GM12878 (cell line): ENCODE measurements around the gene DYNLT2B. TPM values are rescaled to one million over a fixed set of nuclear protein-coding genes. Genes with fewer than 3 reads are reported as not detected.
"Not testable (repeated sequence)": the region's sequence is repeated elsewhere in the genome, so short reads cannot be mapped to it uniquely, and the experiment has no call there.

ENCODE experiments used
- ATAC-seq: fragments of 200-7000 bp; cut with Tn5 transposase; 3 replicates; pipeline ENCODE4 v1.9.1; 2020; ENCODE audit warnings: mild to moderate bottlenecking, moderate library complexity
- BruUV-seq: library from RNA; stranded (reverse); fragments of 400-500 nt; replicated peaks from 2 replicates; lab custom pipeline; 2021; lab: Mats Ljungman, UMichigan
- CTCF ChIA-PET: fragments of 300-600 bp; sonication (Branson Sonifier 250); formaldehyde crosslinking; extraction: SDS; loops from one replicate; lab custom pipeline; 2021; ENCODE audit warnings: inconsistent platforms; lab: Yijun Ruan, JAX
- POLR2A ChIA-PET: fragments of 350-600 bp; formaldehyde crosslinking; extraction: SDS; loops from one replicate; lab custom pipeline; 2021; ENCODE audit warnings: inconsistent platforms; lab: Charles Lee
- RAD21 ChIA-PET: fragments of 300-600 bp; sonication (Branson Sonifier 250); formaldehyde crosslinking; loops from one replicate; lab custom pipeline; 2023; ENCODE audit warnings: antibody characterized with exemption; ENCODE audit not compliant: unreplicated experiment; lab: Charles Lee
- SMC1A ChIA-PET: fragments of 300-600 bp; sonication (Branson Sonifier 250); formaldehyde crosslinking; loops from one replicate; lab custom pipeline; 2023; ENCODE audit not compliant: unreplicated experiment, uncharacterized antibody; lab: Charles Lee
- DNase-seq: peaks from one replicate; pipeline ENCODE4 v3.0.0-alpha.2; 2011; ENCODE audit warnings: low read depth, low spot score
- FAIRE-seq: peaks from 3 replicates; lab custom pipeline; 2011; peaks lifted over from hg19 to GRCh38; lab: Jason Lieb, UNC
- H2AFZ ChIP-seq: 2 replicates; pipeline ENCODE4 v1.6.0; 2011; ENCODE audit warnings: low read depth, low read length, control low read depth; ENCODE audit not compliant: control insufficient read depth
- H3K27ac ChIP-seq: 2 replicates; pipeline ENCODE4 v1.5.1; 2011; ENCODE audit warnings: control low read depth; ENCODE audit not compliant: control insufficient read depth, insufficient read depth
- H3K27me3 ChIP-seq, 2 experiments: replicated peaks in 1 of 2; 2 replicates each; pipeline versions ENCODE4 v1.6.0 to v1.6.1; 2011; ENCODE audit warnings: low read length in 1 of 2; ENCODE audit not compliant: control insufficient read depth in 2 of 2, insufficient read depth in 2 of 2
- H3K36me3 ChIP-seq, 2 experiments: 2 replicates each; pipeline ENCODE4 v1.5.1; 2011; ENCODE audit warnings: low read length in 1 of 2; ENCODE audit not compliant: control insufficient read depth in 2 of 2, insufficient read depth in 2 of 2
- H3K4me1 ChIP-seq: 2 replicates; pipeline ENCODE4 v1.6.1; 2011; ENCODE audit warnings: mild to moderate bottlenecking, low read length, moderate library complexity, mixed read lengths; ENCODE audit not compliant: control insufficient read depth, insufficient read depth
- H3K4me2 ChIP-seq: 2 replicates; pipeline ENCODE4 v1.6.0; 2011; ENCODE audit warnings: control low read depth; ENCODE audit not compliant: control insufficient read depth, insufficient read depth
- H3K4me3 ChIP-seq: fragments of 200-600 bp; sonication (generic); 2 replicates; pipeline ENCODE4 v1.5.1; 2016
- H3K79me2 ChIP-seq: 2 replicates; pipeline ENCODE4 v1.6.0; 2011; ENCODE audit warnings: low read length; ENCODE audit not compliant: control insufficient read depth, insufficient read depth
- H3K9ac ChIP-seq: 2 replicates; pipeline ENCODE4 v1.8.0; 2011; ENCODE audit warnings: low read length, control low read depth, mixed read lengths; ENCODE audit not compliant: control insufficient read depth, insufficient read depth
- H3K9me3 ChIP-seq: replicated peaks from 3 replicates; pipeline ENCODE4 v1.5.1; 2011; ENCODE audit warnings: mild to moderate bottlenecking, low read length; ENCODE audit not compliant: control insufficient read depth, insufficient read depth
- H4K20me1 ChIP-seq: 2 replicates; pipeline ENCODE4 v1.6.0; 2011; ENCODE audit not compliant: control insufficient read depth, insufficient read depth
- E2F8 ChIP-seq: fragments of 450-650 bp; IDR thresholded peaks from 2 replicates; pipeline ENCODE4 v1.6.1; 2018; ENCODE audit warnings: mild to moderate bottlenecking, low read depth, moderate library complexity; ENCODE audit not compliant: partially characterized antibody
- ZNF274 ChIP-seq: IDR thresholded peaks from one replicate; pipeline ENCODE4 v1.8.0; 2011; ENCODE audit not compliant: insufficient read length, insufficient read depth
- WGBS: methylation state at CpG from one replicate; pipeline ENCODE4 v1.1.6; 2016; ENCODE audit warnings: low lambda C conversion rate; ENCODE audit not compliant: insufficient replicate concordance, insufficient coverage; ENCODE audit errors: missing lambda C conversion rate; 5-methylcytosine and 5-hydroxymethylcytosine counted together
- in situ Hi-C: fragments of 300-500 bp; cut with MboI; formaldehyde crosslinking; loops from 9 replicates; pipeline ENCODE4 v1.14.3; 2018; ENCODE audit warnings: mixed read lengths
- intact Hi-C: fragments of 100-400 bp; cut with micrococcal nuclease; formaldehyde crosslinking; loops from one replicate; pipeline ENCODE4 v1.14.2; 2022; ENCODE audit not compliant: unreplicated experiment
- polyA plus RNA-seq, 11 experiments: library from polyadenylated mRNA; depleted of rRNA in 4 of 11; unstranded in 6 of 11; stranded (reverse) in 5 of 11; fragments of >200 nt; fragmentation: Nextera tagmentation in 4 of 11; fragmentation: Illumina TruSeq in 1 of 11; extraction: Ambion mirVana in 4 of 11; extraction: Trizol in 1 of 11; gene quantifications; 1 replicate in 1 of 11; 2 replicates in 10 of 11; pipeline versions ENCODE4 v1.2.1 to v1.2.3, GENCODE V29; 2011 to 2016; ENCODE audit warnings: inconsistent platforms in 2 of 11, missing spikeins in 2 of 11, low read depth in 1 of 11
- total RNA-seq, 4 experiments: library from RNA; depleted of rRNA in 3 of 4; stranded (reverse); fragments of >200 nt in 3 of 4; fragmentation: Illumina TruSeq in 1 of 4; extraction: Trizol in 1 of 4; gene quantifications; 2 replicates each; pipeline versions ENCODE4 v1.2.1 to v1.2.3, GENCODE V29; 2013 to 2021

The DYNLT2B gene
- total and polyA plus RNA-seq, 10 of the 15 experiments (the other 5 are each of a cell fraction or from before 2014, with no cell fraction given), result 8.6 to 89.7 (median 21.9) TPM

GRCh38 chr3:196320137-196320536 is 2.1 kb upstream of the DYNLT2B start:
- DNase-seq, result no peak
- 94% methylated on average over 3 of the region's 3 CpGs for WGBS
- H3K79me2 ChIP-seq, result peaks cover 17% of the 10 kb centered on the region
- no peak overlapping the region for H2AFZ ChIP-seq
- ATAC-seq, result no peak
- SMC1A ChIA-PET, result no interaction called here
- no peak overlapping the region for H3K27ac ChIP-seq
- no peak overlapping the region for H3K4me3 ChIP-seq
- no peak for TF ChIP-seq ZNF274
- no peak for TF ChIP-seq E2F8
- H3K4me2 ChIP-seq, result no peak overlapping the region
- FAIRE-seq, result no peak
- H4K20me1 ChIP-seq, result no peaks in the 10 kb centered on the region
- POLR2A ChIA-PET, result interaction anchor here (0.7 kb wide), 3 partner anchors 13 to 1846 kb away, joined by 3 to 6 read pairs (median 4); no protein-coding TSS in a partner anchor
- H3K9ac ChIP-seq, result no peak overlapping the region
- no peaks in the 10 kb centered on the region for H3K9me3 ChIP-seq
- no peaks in the 10 kb centered on the region for H3K27me3 ChIP-seq
- CTCF ChIA-PET, result interaction anchor here (0.6 to 3.1 kb wide), 3 partner anchors 35 to 325 kb away, joined by 3 to 11 read pairs (median 4); no protein-coding TSS in a partner anchor
- H3K4me1 ChIP-seq, result no peaks in the 10 kb centered on the region
- intact Hi-C loops, result no loop called here
- in situ Hi-C loops, result no loop called here
- TSS peak; percentile 78 for BruUV-seq
- RAD21 ChIA-PET, result interaction anchor here (0.6 kb wide), 1 partner anchor 44 kb away, joined by 3 read pairs; no protein-coding TSS in a partner anchor
- no peaks in the 10 kb centered on the region; a peak in 1 of 4 replicates for H3K36me3 ChIP-seq

GRCh38 chr3:196316799-196317686 is 997 bp downstream of the DYNLT2B start:
- BruUV-seq, H4K20me1 ChIP-seq, H3K27me3 ChIP-seq, H3K36me3 ChIP-seq, H3K9me3 ChIP-seq, FAIRE-seq, H3K4me1 ChIP-seq, in situ Hi-C loops, ATAC-seq, DNase-seq: not testable (repeated sequence)
- H2AFZ ChIP-seq, result peak overlapping the region; percentile 96
- ChIA-PET POLR2A (interaction anchor here (0.7 to 1.5 kb wide), 5 partner anchors 7 to 116 kb away, joined by 3 to 9 read pairs (median 5); partner anchors contain the start of gene UBXN7), SMC1A (interaction anchor here (0.6 to 2.9 kb wide), 9 partner anchors 18 to 95 kb away, joined by 3 to 10 read pairs (median 3); no protein-coding TSS in a partner anchor), RAD21 (interaction anchor here (0.9 to 1.7 kb wide), 5 partner anchors 26 to 187 kb away, joined by 3 to 7 read pairs (median 3); partner anchors contain the start of gene RNF168), CTCF (interaction anchor here (0.6 to 1.6 kb wide), 8 partner anchors 13 to 205 kb away, joined by 3 to 7 read pairs (median 4); no protein-coding TSS in a partner anchor)
- H3K4me2 ChIP-seq, result peak overlapping the region; percentile 79
- peak overlapping the region; percentile 83 for H3K27ac ChIP-seq
- peak overlapping the region; percentile 89 for H3K9ac ChIP-seq
- WGBS, result 5% methylated on average over 16 of the region's 17 CpGs
- peaks cover 17% of the 10 kb centered on the region for H3K79me2 ChIP-seq
- H3K4me3 ChIP-seq, result peak overlapping the region; percentile 97
- intact Hi-C loops, result loop anchor here (5.0 kb wide), 1 partner anchor 40 kb away; no protein-coding TSS in a partner anchor
